NCI-H1105 treated with DMSO at 0.1 percent for 48 hours (cell line): ENCODE results near the gene VAT1L.

ENCODE experiments used
- DNase-seq: peaks from one replicate; lab custom pipeline; 2025; lab: John Stamatoyannopoulos, UW

VAT1L gene

DNA sequence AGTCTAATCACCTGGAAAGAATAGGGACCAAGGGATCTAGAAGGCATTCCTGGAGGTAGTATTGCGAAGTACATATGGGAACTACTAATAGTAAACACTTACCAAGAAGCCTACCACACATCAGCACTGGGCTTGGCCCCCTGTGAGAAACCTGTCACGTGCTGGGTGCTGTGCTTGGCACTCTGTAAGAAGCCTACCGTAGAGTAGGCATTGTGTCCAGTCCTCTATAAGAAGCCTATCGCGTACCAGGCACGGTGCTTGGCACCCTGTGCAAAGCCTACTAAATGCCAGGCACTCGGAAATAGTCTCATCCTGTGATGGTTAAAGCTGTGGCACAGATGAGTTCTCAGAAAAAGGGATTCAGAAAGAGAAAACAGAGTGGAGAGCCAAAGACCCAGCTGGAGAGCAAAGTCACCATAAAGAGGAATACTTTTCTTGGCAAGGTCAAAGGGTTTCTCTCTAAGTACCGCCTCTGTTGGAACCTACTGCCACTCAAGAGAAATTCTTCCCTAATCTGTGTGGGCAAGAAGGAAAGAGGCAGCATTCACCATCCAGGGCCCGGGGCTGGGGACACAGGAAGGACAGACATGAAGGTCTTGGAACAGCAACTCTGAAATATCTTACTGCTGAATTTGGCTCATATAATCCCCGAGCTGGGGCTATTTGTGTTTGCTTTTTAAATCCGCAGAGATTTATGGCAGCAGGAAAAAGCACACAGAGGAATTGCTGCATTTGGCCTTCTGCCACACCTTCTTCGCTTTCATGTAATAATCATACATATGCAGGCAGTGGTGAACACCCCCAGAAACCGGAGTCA, 81.8 kb downstream of the VAT1L start:
- DNase-seq = no peak

- no peak for DNase-seq
These were observed 83.6 kb downstream of the VAT1L start for GRCh38 chr16:77871932-77872331.

DNA sequence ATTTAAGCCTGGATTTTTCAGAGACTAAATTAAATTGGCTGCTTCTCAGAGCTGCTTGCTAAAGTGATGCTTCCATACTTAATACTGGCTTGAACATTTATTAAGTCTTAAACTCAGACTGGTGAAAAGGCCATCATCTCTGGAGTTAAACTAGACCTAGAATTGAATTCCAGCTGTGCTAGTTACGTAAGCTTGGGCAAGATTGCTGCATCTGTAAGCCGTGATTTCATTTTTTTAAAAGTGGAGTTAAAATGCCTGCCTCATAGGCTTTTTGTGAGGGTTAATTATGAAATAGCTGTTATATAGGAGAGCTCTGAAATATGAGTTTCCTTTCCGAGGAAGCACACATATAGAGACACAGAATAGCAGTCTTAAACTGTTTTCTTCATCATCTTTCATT, 84.7 kb downstream of the VAT1L start:
- DNase-seq = no peak

DNA sequence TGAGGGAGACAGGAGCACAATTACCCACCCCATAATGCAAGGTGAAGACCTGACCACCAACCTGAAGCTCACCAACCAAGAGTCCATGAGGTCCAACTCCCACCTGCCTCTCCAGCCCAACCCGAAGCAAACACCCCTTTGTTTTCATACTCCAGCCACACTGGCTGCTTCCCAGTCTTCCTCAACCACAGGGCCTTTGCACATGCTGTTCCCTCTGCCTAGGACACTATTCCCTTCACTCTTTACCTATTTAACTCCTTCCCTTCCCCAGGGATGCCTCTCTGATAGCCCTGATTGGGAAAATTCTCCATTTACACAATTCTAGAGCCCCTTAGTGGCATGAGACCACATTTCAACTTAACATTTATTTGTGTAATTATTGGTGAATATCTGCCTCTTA, 86.0 kb downstream of the VAT1L start:
- no peak for DNase-seq

GRCh38 chr16:77876776-77877175, 88.4 kb downstream of the VAT1L start:
- DNase-seq = no peak

- no peak for DNase-seq
These were observed 89.5 kb downstream of the VAT1L start for GRCh38 chr16:77877712-77878347.

- no peak for DNase-seq
These were observed 93.1 kb downstream of the VAT1L start for GRCh38 chr16:77881355-77882030.

- no peak for DNase-seq
These were observed 94.0 kb downstream of the VAT1L start for GRCh38 chr16:77882358-77882757.

DNA sequence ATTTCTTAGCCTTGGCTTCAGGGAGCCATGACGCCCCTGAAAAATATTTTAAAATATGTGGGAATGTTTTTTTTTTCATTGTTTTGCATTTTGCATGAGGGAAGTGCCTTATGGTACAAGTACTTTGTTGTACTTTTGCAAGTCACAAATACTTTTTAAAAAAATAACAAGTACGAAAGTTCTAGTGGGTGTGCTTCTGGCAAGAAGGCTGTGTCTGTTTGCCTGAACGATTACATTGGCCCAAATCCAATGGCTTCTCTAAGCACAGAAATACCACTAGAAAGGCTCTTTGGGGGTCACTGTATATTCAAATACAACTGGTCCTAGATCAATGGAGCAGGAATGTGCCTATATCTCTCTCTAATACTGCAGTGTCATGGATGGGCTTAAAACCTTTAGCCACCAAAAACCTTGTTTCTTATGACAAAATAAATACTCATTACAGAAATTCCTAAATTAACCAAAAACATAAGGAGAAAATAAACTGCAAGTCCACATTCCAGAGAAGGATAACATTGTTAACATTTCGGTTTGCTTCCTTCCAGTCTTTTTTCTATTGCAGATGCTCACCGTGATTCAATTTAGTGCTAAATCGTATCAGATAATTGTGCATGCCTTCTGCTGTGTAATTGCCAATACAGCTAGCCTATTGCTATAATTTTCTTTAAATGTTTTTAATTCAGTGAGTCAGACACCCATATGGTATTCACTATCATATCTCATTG, 97.4 kb downstream of the VAT1L start:
- DNase-seq = no peak

GRCh38 chr16:77888871-77889270, 100.5 kb downstream of the VAT1L start:
- no peak for DNase-seq

DNA sequence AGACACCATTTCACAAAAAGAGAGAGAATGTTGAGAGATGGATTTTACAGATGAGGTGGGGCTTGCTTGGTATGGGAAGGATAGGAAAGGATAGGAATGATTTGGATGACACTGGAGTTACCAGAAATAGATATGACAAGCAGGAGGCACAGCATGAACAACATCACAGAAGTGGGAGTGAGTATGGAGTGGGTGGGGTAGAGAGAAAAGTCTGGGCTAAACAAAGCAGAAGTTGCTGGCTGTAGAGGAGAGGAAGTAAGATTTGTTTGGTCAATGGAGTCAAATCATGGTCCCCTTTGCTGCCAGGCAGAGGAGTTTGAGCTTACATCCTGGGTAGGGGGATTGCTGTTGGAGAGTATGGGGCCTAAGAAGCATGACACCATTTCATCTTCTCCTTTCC, 101.7 kb downstream of the VAT1L start:
- no peak for DNase-seq

DNA sequence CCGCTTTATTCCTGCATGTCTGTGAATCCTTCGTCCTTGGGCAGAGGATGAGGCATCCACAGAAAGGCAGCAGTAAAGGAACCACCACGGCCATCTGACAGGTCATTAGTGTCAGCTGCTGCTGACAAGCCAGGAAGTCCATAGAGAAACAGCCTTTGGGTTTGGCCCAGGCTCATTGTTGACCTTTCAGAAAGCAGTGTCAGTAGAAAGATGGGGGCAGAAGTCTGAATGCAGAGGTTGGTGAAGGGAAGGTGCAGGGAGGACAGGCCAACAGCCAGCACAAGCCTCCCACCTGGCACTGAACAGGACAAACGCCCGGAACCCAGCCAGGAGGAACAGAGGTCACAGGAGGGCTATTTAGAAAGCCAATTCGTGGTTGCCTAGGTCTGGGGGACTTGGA, 105.8 kb downstream of the VAT1L start:
- no peak for DNase-seq

DNA sequence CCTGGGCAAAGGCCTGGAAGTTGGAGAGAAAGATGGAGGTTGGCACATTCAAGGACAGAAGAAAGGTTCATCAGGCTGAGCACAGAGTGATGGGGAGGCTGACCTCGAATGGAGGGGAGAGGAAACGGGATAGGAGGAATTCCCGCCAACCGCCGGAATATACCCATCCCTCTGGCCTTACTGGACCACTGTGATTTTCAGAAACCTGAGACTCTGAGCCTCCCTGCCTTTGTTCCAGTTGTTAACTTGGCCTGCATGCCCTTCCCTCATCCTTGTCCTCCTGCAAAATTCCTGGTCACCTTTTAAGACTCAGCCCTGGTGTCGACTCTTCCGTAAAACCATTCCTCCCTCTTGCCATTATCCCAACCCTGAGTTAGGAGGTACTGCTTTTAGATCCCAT, 107.6 kb downstream of the VAT1L start:
- no peak for DNase-seq

GRCh38 chr16:77896415-77897128, 108.2 kb downstream of the VAT1L start:
- DNase-seq = peak; percentile 66

GRCh38 chr16:77897129-77897437, 108.7 kb downstream of the VAT1L start:
- no peak for DNase-seq

- DNase-seq = no peak
These were observed 109.7 kb downstream of the VAT1L start for GRCh38 chr16:77897831-77898605.

DNA sequence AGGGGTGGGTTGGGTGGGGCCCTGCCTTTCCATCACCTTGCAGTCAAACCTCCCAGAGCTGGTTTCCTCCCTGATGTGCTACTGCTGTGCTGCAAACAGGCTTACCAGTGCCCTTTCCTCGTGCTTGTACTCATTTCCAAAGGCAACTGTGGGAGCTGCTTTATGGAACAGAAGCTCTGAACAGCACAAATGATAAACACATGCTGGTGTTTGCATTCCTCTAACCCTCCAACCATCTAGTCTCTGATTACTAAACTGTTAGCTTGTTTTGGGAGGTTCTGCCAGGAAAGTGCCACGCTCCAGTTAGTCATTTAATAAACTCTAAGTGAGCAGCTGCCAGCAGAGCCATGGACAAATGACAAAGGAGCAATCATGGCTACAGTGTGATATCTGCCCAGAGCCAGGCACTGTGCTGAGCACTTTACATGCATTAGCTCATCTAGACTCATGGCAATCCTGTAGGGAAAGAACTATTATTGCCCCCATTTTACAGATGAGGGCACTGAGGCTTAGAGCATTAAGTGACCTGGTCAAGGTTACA, 110.4 kb downstream of the VAT1L start:
- no peak for DNase-seq

DNA sequence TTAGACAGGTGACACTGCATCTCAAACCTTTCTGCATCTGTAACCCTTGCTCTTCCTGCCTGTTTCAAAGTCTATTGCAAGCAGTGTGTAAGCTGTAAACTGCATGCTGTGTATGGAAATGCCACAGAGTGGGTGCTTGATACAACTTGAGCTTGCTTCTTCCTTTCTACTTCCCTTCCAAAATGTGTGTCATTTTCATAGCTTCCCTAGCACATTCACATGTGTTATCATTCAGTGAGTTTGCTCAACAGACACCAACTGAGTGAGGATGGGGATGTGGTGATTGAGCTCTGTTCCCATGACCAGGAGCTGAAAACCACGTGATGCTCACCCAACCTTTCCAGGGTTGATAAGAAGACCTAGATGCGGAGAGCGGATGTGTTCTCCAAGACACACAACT, 111.1 kb downstream of the VAT1L start:
- no peak for DNase-seq

DNA sequence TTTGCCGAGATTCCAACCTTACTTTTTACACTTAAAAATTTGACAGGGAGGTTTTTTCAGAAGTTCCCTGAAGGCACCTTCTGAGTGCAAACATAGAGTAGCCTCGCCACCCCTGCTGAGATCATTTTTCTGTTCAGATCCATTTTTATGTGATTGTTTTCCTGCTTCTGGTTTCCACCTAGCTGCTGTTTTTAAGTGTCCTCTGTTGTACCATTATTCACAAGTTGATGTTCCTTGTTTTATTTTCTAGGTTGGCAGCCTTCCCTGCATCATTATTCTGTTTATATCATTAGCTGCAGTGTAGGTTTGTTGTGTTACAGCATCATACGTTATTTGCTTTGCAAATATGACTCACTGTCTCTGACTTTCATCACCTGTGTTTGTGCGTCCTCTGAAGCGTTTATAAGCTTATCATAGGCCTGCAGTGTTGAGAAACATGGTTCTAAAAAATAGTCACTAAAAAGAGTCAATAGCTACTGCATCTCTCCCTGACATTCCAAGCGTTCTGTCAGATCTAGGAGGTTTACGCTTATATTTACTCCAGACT, 117.1 kb downstream of the VAT1L start:
- DNase-seq = peak; percentile 29

DNA sequence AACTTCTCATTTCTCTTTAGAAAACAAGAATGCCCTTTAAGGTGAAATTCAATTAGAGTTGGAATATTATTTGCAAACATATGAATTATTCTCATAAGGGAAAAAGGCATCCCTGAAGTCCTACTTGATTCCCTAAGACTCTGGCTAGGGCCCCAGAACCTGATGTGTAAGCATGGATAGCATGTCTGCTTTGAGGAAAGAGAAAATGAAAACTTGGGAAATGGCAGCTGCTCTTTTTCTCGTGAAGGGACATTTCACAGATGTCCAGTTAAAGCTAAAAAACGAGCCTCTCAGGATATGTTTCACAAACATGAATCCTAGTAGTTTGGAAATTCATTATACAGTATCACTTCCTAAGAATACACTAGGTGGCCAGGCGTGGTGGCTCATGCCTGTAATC, 121.7 kb downstream of the VAT1L start:
- DNase-seq = no peak

- DNase-seq = no peak
These were observed 124.3 kb downstream of the VAT1L start for GRCh38 chr16:77912617-77913016.
